KOPT-K1 (cell line): ENCODE data around the gene FRZB.

ENCODE experiments used
- H3K27ac ChIP-seq: fragments of 200-600 bp; sonication (generic); 2 replicates; pipeline ENCODE4 v1.5.1; 2016; ENCODE audit warnings: antibody characterized with exemption, mild to moderate bottlenecking, low read depth, low read length; ENCODE audit not compliant: poor library complexity, severe bottlenecking
- H3K36me3 ChIP-seq: fragments of 200-600 bp; sonication (generic); 2 replicates; pipeline ENCODE4 v1.5.1; 2017; ENCODE audit warnings: antibody characterized with exemption, mild to moderate bottlenecking, low read length, moderate library complexity; ENCODE audit not compliant: insufficient read depth
- H3K9me3 ChIP-seq: fragments of 200-600 bp; sonication (generic); 2 replicates; pipeline ENCODE4 v1.5.1; 2017; ENCODE audit warnings: antibody characterized with exemption, low read length, mild to moderate bottlenecking; ENCODE audit not compliant: insufficient read depth, poor library complexity, severe bottlenecking

The FRZB gene

DNA sequence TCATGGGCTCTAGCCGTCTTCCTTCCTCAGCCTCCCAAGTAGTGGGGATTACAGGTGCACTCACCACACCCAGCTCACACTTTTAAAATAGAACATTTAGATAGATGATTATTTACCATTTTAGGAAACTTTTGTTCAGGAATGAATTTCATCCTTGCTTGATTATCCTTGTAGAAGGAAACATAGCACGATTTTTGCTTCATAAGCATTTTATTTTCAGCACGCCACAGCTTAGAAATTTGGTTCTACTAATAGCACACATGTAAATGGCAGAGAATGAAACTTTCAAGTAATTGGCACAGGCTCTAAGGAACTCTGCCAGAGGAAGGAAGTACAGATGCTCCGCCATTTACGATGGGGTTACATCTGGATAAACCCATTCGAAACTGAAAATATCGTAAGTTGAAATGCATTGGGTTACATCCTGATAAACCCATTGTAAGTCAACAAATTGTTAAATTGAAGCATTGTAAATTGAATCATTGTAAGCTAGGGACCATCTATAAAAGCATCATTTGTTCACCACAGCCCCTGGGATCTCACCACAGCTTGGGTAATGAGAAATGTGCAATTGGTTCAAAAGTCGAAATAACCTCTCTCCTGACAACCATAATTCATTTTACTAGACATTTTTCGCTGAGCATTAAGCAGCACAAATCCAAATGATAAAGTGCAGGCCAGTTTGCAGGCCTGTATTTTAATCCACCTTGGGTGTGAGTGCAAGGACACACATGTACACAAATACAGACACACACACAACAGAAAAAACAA is 33.2 kb downstream of the FRZB start:
- Histone ChIP-seq H3K36me3 (no peaks in the 10 kb centered on the region), H3K27ac (no peak overlapping the region), H3K9me3 (no peaks in the 10 kb centered on the region)

GRCh38 chr2:182831921-182832320 is 34.5 kb downstream of the FRZB start:
- Histone ChIP-seq H3K9me3 (no peaks in the 10 kb centered on the region), H3K27ac (no peak overlapping the region), H3K36me3 (no peaks in the 10 kb centered on the region)

GRCh38 chr2:182831101-182831500 is 35.3 kb downstream of the FRZB start:
- Histone ChIP-seq H3K9me3 (no peaks in the 10 kb centered on the region), H3K36me3 (no peaks in the 10 kb centered on the region), H3K27ac (no peak overlapping the region)

- H3K27ac ChIP-seq: no peak overlapping the region
- H3K9me3 ChIP-seq: no peaks in the 10 kb centered on the region
- H3K36me3 ChIP-seq: no peaks in the 10 kb centered on the region
These were observed 39.1 kb downstream of the FRZB start for GRCh38 chr2:182827182-182827879.

- H3K27ac ChIP-seq: no peak overlapping the region
- no peaks in the 10 kb centered on the region for H3K36me3 ChIP-seq
These were observed 39.9 kb downstream of the FRZB start for GRCh38 chr2:182826496-182826895.

DNA sequence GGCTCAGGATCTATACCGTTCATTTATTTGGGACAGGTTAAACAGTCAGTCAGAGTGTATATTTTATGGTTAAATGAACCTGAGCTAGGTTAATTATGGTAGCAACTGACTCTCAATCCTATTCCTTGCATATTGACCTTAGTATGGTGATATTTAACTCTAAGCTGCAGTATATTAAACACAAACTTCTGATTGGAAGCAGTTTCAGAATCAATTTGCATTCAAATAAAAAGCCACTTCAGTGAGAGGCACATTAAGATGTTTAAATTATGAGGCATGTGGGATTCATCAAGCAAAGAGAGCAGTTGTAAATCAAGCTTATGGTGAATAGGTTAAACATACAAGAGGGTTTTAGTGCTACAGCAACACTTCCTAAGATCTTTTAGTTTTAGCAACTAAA is 40.4 kb downstream of the FRZB start:
- no peak overlapping the region for H3K27ac ChIP-seq
- H3K36me3 ChIP-seq: no peaks in the 10 kb centered on the region
- H3K9me3 ChIP-seq: no peaks in the 10 kb centered on the region

More at GRCh38 chr2:182826496-182826895, 39.9 kb downstream of the FRZB start:
- no peaks in the 10 kb centered on the region for H3K9me3 ChIP-seq

DNA sequence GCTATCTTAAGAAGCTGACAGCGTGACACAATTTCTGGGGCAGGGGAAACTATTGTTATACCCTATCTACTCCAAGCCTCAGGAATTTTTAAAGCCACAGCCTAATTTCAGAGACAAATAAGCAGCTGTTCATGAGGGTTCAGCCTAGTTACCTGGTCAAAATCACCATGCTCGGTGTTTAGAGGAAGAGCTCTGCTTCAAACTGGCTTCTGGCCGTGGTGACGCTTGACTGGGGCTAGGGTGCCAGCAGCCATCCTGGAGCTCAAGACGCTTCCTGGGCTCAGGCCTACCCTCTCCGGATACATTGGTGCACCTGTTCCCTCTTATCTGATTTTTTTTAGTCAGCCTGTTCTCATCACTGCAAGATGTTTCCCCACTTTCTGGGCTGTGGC is 41.7 kb downstream of the FRZB start:
- no peaks in the 10 kb centered on the region for H3K9me3 ChIP-seq
- H3K36me3 ChIP-seq: no peaks in the 10 kb centered on the region
- H3K27ac ChIP-seq: no peak overlapping the region

DNA sequence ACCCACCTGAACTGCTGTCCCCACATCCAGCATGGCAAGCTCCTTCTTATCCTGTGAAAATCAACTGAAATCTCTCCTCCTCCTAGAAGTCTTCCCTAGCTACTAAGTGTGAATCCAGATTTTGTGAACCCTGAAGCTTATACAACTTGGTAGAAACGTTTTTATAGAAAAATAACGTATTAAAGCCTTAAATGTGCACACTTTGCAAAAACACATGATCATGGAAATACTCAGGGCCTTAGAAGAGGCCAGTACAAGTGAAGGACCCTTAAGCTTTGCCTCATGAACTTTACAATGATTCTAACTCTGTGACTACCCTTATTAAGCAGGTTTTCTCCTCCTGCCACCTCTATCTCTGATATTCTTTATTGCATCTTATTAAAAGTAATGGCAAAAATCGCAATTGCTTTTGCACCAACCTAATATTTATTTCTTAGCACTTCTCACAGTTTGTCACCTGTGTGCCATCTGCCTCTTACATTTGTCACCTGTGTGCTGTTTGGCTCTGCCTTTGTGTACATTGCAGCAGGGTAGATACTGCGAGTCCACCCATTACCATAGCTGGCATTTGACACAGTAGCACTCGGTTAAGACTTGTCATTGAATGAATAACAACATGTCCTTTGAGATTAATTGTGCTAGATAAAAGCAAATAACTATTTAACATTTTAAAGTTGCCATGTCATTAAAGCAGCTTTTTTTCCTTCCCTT is 42.2 kb downstream of the FRZB start:
- Histone ChIP-seq H3K27ac (no peak overlapping the region), H3K9me3 (no peaks in the 10 kb centered on the region), H3K36me3 (no peaks in the 10 kb centered on the region)

DNA sequence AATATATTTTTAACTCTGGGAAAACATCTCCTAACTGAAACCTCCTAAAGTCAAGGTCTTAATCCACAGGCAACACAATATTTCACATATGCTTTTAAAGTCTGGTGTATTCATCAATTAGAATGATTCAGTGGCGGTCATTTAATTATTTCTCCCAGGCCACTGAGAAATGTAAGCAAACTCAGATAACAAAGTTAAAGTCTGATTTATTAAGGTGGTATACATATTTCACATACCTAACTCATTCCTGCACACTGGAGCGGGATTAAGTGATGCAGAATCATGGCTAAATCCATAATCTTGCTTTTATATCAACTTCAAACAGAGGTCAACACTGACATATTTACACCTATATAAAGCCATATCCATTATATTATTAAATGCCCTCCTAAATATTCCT is 43.7 kb downstream of the FRZB start:
- Histone ChIP-seq H3K9me3 (no peaks in the 10 kb centered on the region), H3K36me3 (no peaks in the 10 kb centered on the region)

GRCh38 chr2:182821182-182821581 is 45.3 kb downstream of the FRZB start:
- no peak overlapping the region for H3K27ac ChIP-seq

More for the DNA sequence above, 43.7 kb downstream of the FRZB start:
- no peak overlapping the region for H3K27ac ChIP-seq

GRCh38 chr2:182819412-182819811 is 47.0 kb downstream of the FRZB start:
- no peak overlapping the region for H3K27ac ChIP-seq
- no peaks in the 10 kb centered on the region for H3K36me3 ChIP-seq
- no peaks in the 10 kb centered on the region for H3K9me3 ChIP-seq

More at GRCh38 chr2:182821182-182821581, 45.3 kb downstream of the FRZB start:
- Histone ChIP-seq H3K36me3 (no peaks in the 10 kb centered on the region), H3K9me3 (no peaks in the 10 kb centered on the region)

DNA sequence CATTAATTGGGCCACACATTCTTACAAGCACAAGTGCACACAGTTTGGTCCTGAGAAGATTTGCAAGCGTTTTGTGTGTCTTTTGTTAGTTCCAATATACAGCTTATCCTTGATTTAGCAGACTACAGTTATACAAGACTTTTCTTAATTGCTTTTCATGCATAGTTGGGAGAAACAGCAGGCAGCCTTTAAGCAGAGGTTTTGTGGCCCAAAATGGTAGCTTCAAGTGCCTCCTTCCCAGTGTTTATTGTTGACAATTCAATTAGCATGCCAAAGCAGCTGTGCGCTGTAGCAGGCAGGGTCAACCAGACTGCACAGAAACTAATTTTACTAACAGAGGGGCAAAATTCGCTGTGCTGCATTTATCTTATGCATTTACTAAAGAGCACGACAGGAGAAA is 47.5 kb downstream of the FRZB start:
- no peaks in the 10 kb centered on the region for H3K9me3 ChIP-seq
- no peaks in the 10 kb centered on the region for H3K36me3 ChIP-seq
- H3K27ac ChIP-seq: no peak overlapping the region

DNA sequence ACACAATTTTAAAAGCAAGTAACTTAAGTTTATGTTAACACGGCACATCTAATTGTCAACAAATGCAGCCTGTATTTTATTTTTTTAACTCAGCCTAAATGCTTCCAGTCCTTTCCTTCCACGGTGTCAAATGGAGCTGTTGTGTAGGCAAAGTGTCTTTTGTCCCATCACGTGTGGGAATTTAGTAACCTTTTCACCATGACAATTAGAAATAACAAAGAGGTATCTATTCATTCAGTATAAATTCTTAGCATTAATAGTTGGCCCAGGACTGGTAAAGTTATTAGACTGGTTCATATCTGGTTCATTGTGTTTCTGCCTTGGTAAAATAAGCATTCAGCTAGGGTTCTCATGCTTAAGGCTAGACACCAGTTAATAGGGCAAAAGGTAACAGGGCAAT is 47.9 kb downstream of the FRZB start:
- no peaks in the 10 kb centered on the region for H3K9me3 ChIP-seq
- no peaks in the 10 kb centered on the region for H3K36me3 ChIP-seq
- no peak overlapping the region for H3K27ac ChIP-seq

DNA sequence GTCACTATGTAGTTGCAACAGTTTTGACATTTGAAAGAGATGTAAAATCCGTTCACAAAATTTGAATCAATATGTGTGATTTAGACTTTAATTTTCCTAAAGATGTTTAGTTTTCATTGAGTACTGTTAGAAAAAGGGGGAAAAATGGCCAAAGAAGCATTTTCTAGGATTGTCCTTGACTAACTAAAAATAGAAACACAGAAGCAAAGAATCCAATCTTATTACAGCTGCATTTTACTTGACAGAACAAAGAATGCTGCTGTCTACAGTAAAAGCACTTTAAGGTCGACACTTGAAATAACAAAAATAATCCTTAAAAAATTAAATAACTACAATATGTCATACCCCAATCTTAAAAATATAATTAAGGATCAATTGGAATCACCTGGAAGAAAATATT is 48.9 kb downstream of the FRZB start:
- H3K27ac ChIP-seq: no peak overlapping the region

GRCh38 chr2:182816866-182817265 is 49.6 kb downstream of the FRZB start:
- Histone ChIP-seq H3K9me3 (no peaks in the 10 kb centered on the region), H3K36me3 (no peaks in the 10 kb centered on the region), H3K27ac (no peak overlapping the region)

More for the DNA sequence above, 48.9 kb downstream of the FRZB start:
- Histone ChIP-seq H3K36me3 (no peaks in the 10 kb centered on the region), H3K9me3 (no peaks in the 10 kb centered on the region)
